ENCODE data around the gene HSD17B2. TPM values are rescaled to one million over a fixed set of nuclear protein-coding genes. Genes with fewer than 3 reads are reported as not detected.

Gene HSD17B2
- total RNA-seq, 4 donors from 2014 or later, result not detected

- 89 to 91% methylated on average over 3 of the region's 3 CpGs for WGBS, 2 donors
- no peaks in the 10 kb centered on the region for H3K36me3 ChIP-seq
These were observed 89.6 kb downstream of the HSD17B2 start for GRCh38 chr16:82124651-82125050.

GRCh38 chr16:82129881-82130280 is 94.8 kb downstream of the HSD17B2 start:
- DNase-seq (ENCODE audit: low spot score in 2 of 2), result no peak
- no peaks in the 10 kb centered on the region for H3K36me3 ChIP-seq
- WGBS, 2 donors, result 80 to 83% methylated on average over 3 of the region's 3 CpGs
- no peak for TF ChIP-seq POLR2A (IDR thresholded peaks at IDR 0.05)
- TF ChIP-seq CTCF (IDR thresholded peaks at IDR 0.05), result no peak
- TF ChIP-seq EP300 (IDR thresholded peaks at IDR 0.05), result no peak
- H3K4me3 ChIP-seq, result no peak overlapping the region
- H3K4me1 ChIP-seq, result no peaks in the 10 kb centered on the region
- no peak overlapping the region for H3K27ac ChIP-seq
- H3K9me3 ChIP-seq, result peaks cover 0 to 7% (median 0%) of the 10 kb centered on the region in 4 donors
- H3K27me3 ChIP-seq, result no peaks in the 10 kb centered on the region

More at GRCh38 chr16:82124651-82125050, 89.6 kb downstream of the HSD17B2 start:
- DNase-seq (ENCODE audit: low spot score in 2 of 2), result no peak
- Histone ChIP-seq H3K4me1 (no peaks in the 10 kb centered on the region), H3K27ac (no peak overlapping the region), H3K4me3 (no peak overlapping the region), H3K27me3 (no peaks in the 10 kb centered on the region), H3K9me3 (peaks cover 0 to 7% (median 0%) of the 10 kb centered on the region in 4 donors)
- TF ChIP-seq EP300 (IDR thresholded peaks at IDR 0.05), result no peak
- TF ChIP-seq POLR2A (IDR thresholded peaks at IDR 0.05), result no peak
- no peak for TF ChIP-seq CTCF (IDR thresholded peaks at IDR 0.05)

GRCh38 chr16:82133798-82134197 is 98.7 kb downstream of the HSD17B2 start:
- Histone ChIP-seq H3K9me3 (no peaks in the 10 kb centered on the region), H3K36me3 (peaks cover 0 to 6% (median 0%) of the 10 kb centered on the region in 3 donors), H3K27me3 (no peaks in the 10 kb centered on the region), H3K4me3 (no peak overlapping the region), H3K4me1 (peaks cover 0 to 3% (median 0%) of the 10 kb centered on the region in 4 donors), H3K27ac (no peak overlapping the region)
- TF ChIP-seq CTCF (IDR thresholded peaks at IDR 0.05) (no peak), POLR2A (IDR thresholded peaks at IDR 0.05) (no peak), EP300 (IDR thresholded peaks at IDR 0.05) (no peak)
- DNase-seq (ENCODE audit: low spot score in 2 of 2), result no peak
- WGBS, 2 donors, result 75 to 83% methylated on average over 6 of the region's 6 CpGs

GRCh38 chr16:82134846-82135245 is 99.8 kb downstream of the HSD17B2 start:
- peaks cover 0 to 6% (median 0%) of the 10 kb centered on the region in 3 donors for H3K36me3 ChIP-seq
- TF ChIP-seq EP300 (IDR thresholded peaks at IDR 0.05) (no peak), CTCF (IDR thresholded peaks at IDR 0.05) (no peak), POLR2A (IDR thresholded peaks at IDR 0.05) (no peak)
- no peak overlapping the region for H3K27ac ChIP-seq
- 91 to 95% methylated on average over 8 of the region's 8 CpGs for WGBS, 2 donors
- peaks cover 0 to 3% (median 0%) of the 10 kb centered on the region in 4 donors for H3K4me1 ChIP-seq
- H3K9me3 ChIP-seq, result no peaks in the 10 kb centered on the region
- no peak for DNase-seq (ENCODE audit: low spot score in 2 of 2)
- H3K4me3 ChIP-seq, result no peak overlapping the region
- H3K27me3 ChIP-seq, result no peaks in the 10 kb centered on the region

GRCh38 chr16:82135844-82136243 is 100.8 kb downstream of the HSD17B2 start:
- WGBS, 2 donors, result 67 to 71% methylated on average over 8 of the region's 8 CpGs
- peaks cover 0 to 6% (median 0%) of the 10 kb centered on the region in 3 donors for H3K36me3 ChIP-seq
- H3K27ac ChIP-seq, result no peak overlapping the region
- no peak for TF ChIP-seq EP300 (IDR thresholded peaks at IDR 0.05)
- TF ChIP-seq CTCF (IDR thresholded peaks at IDR 0.05), result no peak
- TF ChIP-seq POLR2A (IDR thresholded peaks at IDR 0.05), result no peak
- no peak overlapping the region for H3K4me3 ChIP-seq
- DNase-seq (ENCODE audit: low spot score in 2 of 2), result no peak
- no peaks in the 10 kb centered on the region for H3K9me3 ChIP-seq
- H3K27me3 ChIP-seq, result no peaks in the 10 kb centered on the region
- peaks cover 0 to 3% (median 0%) of the 10 kb centered on the region in 4 donors for H3K4me1 ChIP-seq

All from tibial nerve (tissue), 4 donors.